Activated naive CD4-positive, alpha-beta T cell treated with anti-CD3 and anti-CD28 coated beads, Interleukin-2, amount 50 U/mL, for 24 hours (primary cell): ENCODE measurements around the gene RPE65.
"Not testable (repeated sequence)": the region's sequence is repeated elsewhere in the genome, so short reads cannot be mapped to it uniquely, and the experiment has no call there.

Source experiments
- H3K27ac Mint-ChIP-seq: one replicate; pipeline ENCODE4 v1.8.0; 2021; ENCODE audit warnings: mild to moderate bottlenecking, mixed read lengths
- H3K27me3 Mint-ChIP-seq: one replicate; pipeline ENCODE4 v1.8.0; 2021; ENCODE audit warnings: mixed read lengths
- H3K36me3 Mint-ChIP-seq: one replicate; pipeline ENCODE4 v1.8.0; 2021; ENCODE audit warnings: mixed read lengths
- H3K4me1 Mint-ChIP-seq: one replicate; pipeline ENCODE4 v1.8.0; 2021; ENCODE audit warnings: mixed read lengths
- H3K4me3 Mint-ChIP-seq: one replicate; pipeline ENCODE4 v1.8.0; 2021; ENCODE audit warnings: mild to moderate bottlenecking, mixed read lengths
- H3K9me3 Mint-ChIP-seq: one replicate; pipeline ENCODE4 v1.8.0; 2021; ENCODE audit warnings: mixed read lengths

Gene RPE65

DNA sequence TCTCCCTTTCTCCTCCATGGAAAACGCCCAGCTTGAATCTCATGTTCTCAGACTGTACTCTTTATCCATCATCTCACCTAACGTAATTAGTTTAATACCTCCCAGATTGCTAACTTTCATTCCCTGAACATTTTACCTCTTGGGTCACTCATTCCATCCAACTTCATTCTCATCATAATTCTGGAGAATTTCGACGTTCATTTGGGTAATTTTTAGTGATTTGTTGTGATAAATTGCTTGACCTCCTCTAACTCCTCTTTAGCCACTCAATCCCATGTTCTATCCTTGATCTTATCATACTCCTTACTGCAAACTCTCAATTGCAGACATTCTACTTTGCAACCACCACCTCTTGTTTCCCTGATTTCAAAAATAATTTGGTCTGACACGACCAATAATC is 28.4 kb downstream of the RPE65 start:
- no peaks in the 10 kb centered on the region for H3K4me1 Mint-ChIP-seq
- H3K27me3 Mint-ChIP-seq = peaks cover 1% of the 10 kb centered on the region
- H3K27ac Mint-ChIP-seq = no peak overlapping the region
- H3K9me3 Mint-ChIP-seq = no peaks in the 10 kb centered on the region
- H3K4me3 Mint-ChIP-seq = no peak overlapping the region
- no peaks in the 10 kb centered on the region for H3K36me3 Mint-ChIP-seq

DNA sequence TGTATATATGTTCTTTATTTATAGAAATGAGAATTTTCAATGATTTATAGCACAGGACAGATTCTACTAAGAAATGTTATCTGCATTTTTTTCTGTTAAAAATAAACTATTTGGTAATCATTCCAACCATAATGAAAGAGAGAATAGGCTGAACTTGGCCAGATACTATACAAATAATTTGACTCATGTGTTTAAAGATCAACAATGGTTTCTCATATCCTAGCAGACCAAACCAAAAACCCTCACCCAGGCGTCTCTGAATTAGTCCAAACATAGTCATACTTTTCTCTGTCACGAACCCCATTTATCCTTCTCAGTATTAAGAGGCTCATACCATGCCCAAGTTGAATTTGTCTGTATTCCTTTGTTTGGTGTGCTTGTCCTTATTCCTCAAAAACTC is 40.3 kb downstream of the RPE65 start:
- H3K4me3 Mint-ChIP-seq = no peak overlapping the region
- no peaks in the 10 kb centered on the region for H3K4me1 Mint-ChIP-seq
- H3K9me3 Mint-ChIP-seq = no peaks in the 10 kb centered on the region
- no peaks in the 10 kb centered on the region for H3K36me3 Mint-ChIP-seq
- H3K27me3 Mint-ChIP-seq = no peaks in the 10 kb centered on the region
- no peak overlapping the region for H3K27ac Mint-ChIP-seq

DNA sequence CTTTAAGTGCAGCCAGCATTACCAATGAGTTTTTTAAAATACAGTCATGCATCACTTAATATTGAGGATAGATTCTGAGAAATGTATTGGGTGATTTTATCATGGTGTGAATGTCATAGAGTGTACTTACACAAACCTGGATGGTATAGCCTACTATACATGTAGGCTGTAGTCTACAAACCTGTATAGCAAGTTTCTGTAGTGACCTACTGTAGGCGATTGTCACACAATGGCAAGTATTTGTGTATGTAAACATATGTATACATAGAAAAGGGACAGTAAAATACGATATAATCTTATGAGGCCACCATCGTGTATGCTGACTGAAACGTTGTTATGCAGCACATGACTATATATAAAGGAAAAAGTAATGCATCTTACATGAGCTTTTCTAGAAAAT is 48.2 kb downstream of the RPE65 start:
- Mint-ChIP-seq H3K4me1 (no peaks in the 10 kb centered on the region), H3K36me3 (no peaks in the 10 kb centered on the region)

DNA sequence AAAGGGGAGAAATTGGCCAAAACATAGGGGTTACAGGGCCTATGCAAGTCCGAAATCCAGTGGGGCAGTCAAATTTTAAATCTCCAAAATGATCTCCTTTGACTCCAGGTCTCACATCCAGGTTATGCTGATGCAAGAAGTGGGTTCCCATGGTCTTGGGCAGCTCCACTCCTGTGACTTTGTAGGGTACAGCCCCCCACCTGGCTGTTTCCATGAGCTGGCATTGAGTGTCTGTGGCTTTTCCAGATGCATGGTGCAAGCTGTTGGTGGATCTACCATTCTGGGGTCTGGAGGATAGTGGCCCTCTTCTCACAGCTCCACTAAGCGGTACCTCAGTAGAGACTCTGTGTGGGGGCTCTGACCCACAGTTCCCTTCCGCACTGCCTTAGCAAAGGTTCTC is 54.2 kb downstream of the RPE65 start:
- not testable (repeated sequence) for H3K4me1 Mint-ChIP-seq, H3K27ac Mint-ChIP-seq, H3K4me3 Mint-ChIP-seq, H3K36me3 Mint-ChIP-seq, H3K27me3 Mint-ChIP-seq, H3K9me3 Mint-ChIP-seq

More for the DNA sequence above, 48.2 kb downstream of the RPE65 start:
- Mint-ChIP-seq H3K27me3 (peaks cover 2% of the 10 kb centered on the region), H3K27ac (no peak overlapping the region), H3K9me3 (no peaks in the 10 kb centered on the region), H3K4me3 (no peak overlapping the region)

DNA sequence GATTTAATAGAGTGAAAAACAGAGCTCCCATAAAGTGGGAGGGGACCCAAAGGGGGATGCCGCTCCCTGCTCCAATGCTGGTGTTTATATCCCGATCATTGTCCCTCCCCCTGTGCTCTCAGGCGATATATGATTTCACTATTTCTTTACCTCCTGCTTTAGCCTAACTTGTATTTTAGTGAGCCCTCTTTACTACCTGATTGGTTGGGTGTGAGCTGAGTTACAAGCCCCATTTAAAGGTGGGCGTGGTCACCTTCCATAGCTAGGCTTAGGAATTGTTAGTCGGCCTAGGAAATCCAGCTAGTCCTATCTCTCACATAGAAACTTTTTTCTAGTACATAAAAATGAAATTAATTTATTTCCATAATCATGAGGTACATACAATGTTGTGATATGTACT is 57.3 kb downstream of the RPE65 start:
- not testable (repeated sequence) for H3K4me3 Mint-ChIP-seq, H3K36me3 Mint-ChIP-seq, H3K9me3 Mint-ChIP-seq, H3K4me1 Mint-ChIP-seq, H3K27ac Mint-ChIP-seq, H3K27me3 Mint-ChIP-seq

DNA sequence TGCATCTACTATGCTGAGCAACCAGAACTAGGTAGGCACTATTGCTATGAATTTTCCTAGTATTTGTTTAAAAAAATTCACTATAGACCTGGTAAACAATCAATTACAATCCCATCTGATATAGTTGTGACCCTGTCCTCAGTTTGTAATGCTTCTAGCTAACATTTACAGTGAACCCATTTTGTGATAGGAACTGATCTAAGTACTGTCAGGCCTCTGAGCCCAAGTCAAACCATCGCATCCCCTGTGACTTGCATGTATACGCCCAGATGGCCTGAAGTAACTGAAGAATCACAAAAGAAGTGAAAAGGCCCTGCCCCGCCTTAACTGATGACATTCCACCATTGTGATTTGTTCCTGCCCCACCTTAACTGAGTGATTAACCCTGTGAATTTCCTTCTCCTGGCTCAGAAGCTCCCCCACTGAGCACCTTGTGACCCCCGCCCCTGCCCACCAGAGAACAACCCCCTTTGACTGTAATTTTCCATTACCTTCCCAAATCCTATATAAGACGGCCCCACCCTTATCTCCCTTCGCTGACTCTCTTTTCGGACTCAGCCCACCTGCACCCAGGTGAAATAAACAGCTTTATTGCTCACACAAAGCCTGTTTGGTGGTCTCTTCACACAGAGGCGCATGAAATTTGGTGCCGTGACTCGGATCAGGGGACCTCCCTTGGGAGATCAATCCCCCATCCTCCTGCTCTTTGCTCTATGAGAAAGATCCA is 63.8 kb downstream of the RPE65 start:
- not testable (repeated sequence) for H3K27me3 Mint-ChIP-seq, H3K36me3 Mint-ChIP-seq, H3K27ac Mint-ChIP-seq, H3K9me3 Mint-ChIP-seq, H3K4me1 Mint-ChIP-seq, H3K4me3 Mint-ChIP-seq

DNA sequence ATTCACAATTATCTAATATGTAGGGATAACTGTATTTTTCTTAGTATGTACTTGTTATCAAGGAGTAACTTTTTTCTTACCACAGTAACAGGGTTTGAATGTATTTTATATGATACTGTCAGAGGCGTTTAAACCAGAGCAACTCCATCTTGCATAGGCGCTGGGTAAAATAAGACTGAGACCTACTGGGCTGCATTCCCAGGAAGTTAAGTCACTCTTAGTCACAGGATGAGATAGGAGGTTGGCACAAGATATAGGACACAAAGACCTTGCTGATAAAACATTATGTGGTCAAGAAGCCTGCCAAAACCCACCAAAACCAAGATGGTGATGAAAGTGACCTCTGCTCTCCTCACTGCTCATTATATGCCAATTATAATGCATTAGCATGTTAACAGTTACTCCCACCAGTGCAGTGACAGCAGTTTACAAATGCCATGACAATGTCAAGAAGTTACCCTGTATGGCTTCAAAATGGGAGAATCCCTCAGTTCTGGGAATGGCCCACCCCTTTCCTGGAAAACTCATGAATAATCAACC is 64.8 kb downstream of the RPE65 start:
- H3K36me3 Mint-ChIP-seq = no peaks in the 10 kb centered on the region
- no peak overlapping the region for H3K27ac Mint-ChIP-seq
- H3K27me3 Mint-ChIP-seq = no peaks in the 10 kb centered on the region
- H3K4me1 Mint-ChIP-seq = no peaks in the 10 kb centered on the region
- H3K9me3 Mint-ChIP-seq = no peaks in the 10 kb centered on the region
- no peak overlapping the region for H3K4me3 Mint-ChIP-seq

DNA sequence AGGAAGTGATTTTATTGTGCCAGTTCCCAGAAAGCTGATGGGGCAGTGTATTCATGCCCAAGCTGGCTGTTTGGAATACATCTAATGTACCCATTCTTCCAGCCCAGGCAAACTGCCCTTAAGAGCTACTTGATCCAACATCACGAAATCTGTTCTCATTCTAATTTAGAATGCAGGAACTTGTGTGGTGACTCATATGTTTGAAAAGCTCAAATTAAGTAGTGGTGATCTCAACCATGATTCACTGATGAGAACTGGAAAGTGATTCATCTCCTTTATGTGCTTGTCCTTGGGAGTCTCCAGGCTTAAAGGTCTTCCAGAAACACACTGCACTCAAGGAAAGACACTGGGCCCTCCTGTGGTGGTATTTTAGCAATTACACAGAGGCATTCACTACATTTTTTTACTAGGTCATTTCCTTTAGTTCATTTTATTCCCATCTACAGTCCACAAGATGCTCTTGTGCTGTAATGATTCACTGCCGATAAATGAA is 65.4 kb downstream of the RPE65 start:
- Mint-ChIP-seq H3K4me3 (no peak overlapping the region), H3K9me3 (no peaks in the 10 kb centered on the region), H3K27me3 (no peaks in the 10 kb centered on the region), H3K36me3 (no peaks in the 10 kb centered on the region), H3K4me1 (no peaks in the 10 kb centered on the region), H3K27ac (no peak overlapping the region)

DNA sequence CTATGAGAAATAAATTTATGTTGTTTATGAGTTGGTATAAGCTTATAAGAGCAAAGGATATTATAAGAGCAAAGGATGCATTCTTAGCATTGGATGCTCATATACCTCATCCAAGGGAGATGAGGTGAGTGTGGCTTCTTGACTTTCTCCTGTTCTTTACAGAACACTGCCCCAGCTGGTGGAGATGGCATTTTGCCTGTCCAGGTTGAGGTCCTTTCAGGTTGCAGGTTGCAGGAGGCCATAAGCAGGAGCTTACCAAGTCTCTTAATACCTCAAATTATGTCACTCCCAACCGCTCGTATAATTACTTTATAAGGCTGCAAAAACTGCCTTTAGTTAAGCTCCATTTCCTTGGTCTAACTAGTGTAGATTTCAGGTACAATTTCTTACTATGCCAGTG is 66.7 kb downstream of the RPE65 start:
- no peak overlapping the region for H3K4me3 Mint-ChIP-seq
- no peaks in the 10 kb centered on the region for H3K9me3 Mint-ChIP-seq
- H3K27ac Mint-ChIP-seq = no peak overlapping the region
- H3K4me1 Mint-ChIP-seq = no peaks in the 10 kb centered on the region
- no peaks in the 10 kb centered on the region for H3K27me3 Mint-ChIP-seq
- H3K36me3 Mint-ChIP-seq = no peaks in the 10 kb centered on the region

DNA sequence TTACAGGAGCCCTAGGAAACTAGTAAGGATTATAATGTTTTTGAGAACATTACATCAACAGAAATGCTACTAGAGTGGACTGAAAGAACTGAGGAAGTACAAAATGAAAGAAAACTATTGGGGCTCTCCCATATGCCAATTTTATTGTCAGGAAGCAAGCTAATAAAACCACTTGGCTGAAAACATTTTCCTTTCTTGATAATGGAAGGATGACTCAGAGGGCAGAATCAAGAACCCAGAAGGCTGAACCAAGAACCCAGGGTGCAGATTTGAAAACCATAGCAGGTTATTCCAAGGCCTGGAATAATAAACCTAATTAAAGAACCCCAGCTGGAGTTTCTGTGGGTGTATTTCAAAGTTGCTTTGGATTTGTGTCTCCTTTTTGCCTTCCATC is 70.7 kb downstream of the RPE65 start:
- no peaks in the 10 kb centered on the region for H3K27me3 Mint-ChIP-seq
- H3K27ac Mint-ChIP-seq = no peak overlapping the region
- H3K4me3 Mint-ChIP-seq = no peak overlapping the region
- no peaks in the 10 kb centered on the region for H3K4me1 Mint-ChIP-seq
- H3K36me3 Mint-ChIP-seq = no peaks in the 10 kb centered on the region
- H3K9me3 Mint-ChIP-seq = no peaks in the 10 kb centered on the region
